Stimulated activated CD8-positive, alpha-beta memory T cell treated with anti-CD3 and anti-CD28 coated beads, Interleukin-15, amount 100 ng/mL, for 24 hours (primary cell): ENCODE measurements around the gene DPH1.
A peak's percentile ranks its signal among the peaks of the same experiment; 100 is the strongest.
"Not testable (repeated sequence)": the region's sequence is repeated elsewhere in the genome, so short reads cannot be mapped to it uniquely, and the experiment has no call there.

Experiments
- DNase-seq: peaks from one replicate; pipeline ENCODE4 v3.0.0-alpha.2; 2020; ENCODE audit warnings: low read depth

The DPH1 gene

DNA sequence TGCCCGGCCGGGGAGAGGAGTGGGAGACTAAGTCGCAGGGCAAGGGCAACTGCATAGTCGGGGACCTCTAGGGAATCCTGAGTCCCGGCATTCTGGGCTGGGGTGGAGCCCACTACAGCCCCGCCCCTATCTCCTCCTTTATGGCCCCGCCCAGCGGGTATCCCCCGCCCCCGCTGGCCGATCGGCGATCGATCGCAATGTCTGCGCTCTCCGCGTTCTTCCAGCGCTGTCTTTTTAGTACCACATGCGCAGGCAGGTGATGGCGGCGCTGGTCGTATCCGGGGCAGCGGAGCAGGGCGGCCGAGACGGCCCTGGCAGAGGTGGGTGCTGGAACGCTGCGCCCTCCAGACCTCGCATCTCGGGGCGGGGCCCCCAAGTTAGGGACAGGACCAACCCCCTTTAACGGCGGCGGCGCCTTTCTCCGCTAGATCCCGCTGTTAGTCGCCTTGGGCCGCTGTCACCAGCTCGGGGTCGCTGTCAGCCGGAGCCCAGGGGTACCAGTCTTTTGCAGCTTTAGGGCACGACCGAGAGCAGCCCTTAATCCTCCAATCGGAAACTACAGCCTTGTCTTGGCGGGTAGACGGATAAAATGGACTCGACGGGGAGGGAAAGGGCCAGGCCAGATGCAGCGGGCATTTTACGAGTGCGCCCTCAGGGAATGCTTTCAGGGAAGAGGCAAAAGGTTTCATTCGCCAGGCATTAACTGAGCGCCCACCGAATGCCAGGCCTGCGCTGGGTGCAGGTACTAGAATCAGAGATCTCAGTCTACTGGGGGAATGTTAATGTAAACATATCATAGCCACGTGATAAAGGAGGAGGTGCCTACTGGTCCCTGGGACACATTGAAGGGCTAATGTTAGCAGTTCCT lies at the start of gene DPH1:
DPH1 (plus strand) TSS at position 243 of the 868 bp plus-strand sequence; CDS start at position 260, 17 bp downstream.
- peak; percentile 73 for DNase-seq

DNA sequence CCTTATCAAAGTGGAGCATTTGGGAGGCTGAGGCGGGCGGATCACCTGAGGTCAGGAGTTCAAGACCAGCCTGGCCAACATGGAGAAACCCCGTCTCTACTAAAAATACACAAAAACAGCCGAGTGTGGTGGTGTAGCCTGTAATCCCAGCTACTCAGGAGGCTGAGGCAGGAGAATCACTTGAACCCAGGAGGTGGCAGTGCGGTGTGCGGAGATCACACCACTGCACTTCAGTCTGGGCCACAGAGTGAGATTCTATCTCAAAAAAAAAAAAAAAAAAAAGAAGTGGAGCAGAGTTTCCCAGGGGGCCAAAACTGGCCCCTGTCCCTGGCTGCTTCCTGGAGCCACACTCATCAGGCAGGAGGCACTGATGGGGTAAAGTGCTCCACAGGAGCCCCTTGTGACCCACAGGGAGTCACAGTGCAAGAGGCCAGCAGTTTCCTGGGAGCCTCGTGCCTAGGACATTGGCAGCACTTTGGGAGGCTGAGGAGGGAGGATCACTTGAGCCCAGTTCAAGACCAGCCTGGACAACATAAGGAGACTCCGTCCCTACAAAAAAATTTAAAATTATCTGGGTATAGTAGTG lies 49.2 kb upstream of the DPH1 start:
- no peak for DNase-seq

DNA sequence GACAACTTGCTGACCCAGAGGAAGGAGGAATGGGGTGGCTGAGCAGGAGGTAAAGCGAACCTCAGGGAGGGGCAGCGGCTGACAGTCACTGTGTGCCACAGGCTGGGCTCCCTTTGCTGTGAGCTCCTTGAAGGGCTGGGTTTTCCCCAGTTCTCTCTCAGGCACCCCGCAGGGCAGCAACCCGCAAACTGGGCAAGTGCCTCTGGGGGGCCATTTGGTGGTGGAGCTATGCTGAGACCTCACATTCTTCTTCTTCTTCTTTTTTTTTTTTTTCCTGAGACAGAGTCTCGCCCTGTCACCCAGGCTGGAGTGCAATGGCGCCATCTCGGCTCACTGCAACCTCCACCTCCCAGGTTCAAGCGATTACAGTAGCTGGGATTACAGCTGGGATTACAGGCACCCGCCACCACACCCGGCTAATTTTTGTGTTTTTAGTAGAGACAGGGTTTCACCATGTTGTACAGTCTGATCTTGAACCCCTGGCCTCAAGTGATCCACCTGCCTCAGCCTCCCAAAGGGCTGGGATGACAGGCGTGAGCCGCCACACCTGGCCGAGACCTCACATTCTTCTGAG lies 47.1 kb upstream of the DPH1 start:
- not testable (repeated sequence) for DNase-seq

DNA sequence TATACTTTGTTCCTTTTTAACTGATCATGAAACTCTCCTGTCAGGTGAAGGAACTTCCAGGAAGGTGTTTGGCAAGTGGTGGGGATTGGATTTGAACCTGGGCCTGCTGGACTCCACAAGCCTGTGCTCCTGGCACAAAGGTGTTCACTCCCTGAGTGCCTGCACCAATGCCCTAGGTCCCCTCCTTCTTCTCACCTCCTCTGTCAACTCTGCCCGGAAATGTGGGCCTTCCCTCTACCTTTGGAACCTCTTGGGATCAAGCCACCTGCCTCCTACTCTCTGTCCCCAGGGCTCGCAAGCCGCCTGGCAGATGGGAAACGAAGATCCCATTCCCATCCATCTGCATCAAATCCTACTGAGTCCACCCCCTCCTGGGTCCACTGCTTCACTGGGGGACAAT lies 44.9 kb upstream of the DPH1 start:
- DNase-seq, result no peak

DNA sequence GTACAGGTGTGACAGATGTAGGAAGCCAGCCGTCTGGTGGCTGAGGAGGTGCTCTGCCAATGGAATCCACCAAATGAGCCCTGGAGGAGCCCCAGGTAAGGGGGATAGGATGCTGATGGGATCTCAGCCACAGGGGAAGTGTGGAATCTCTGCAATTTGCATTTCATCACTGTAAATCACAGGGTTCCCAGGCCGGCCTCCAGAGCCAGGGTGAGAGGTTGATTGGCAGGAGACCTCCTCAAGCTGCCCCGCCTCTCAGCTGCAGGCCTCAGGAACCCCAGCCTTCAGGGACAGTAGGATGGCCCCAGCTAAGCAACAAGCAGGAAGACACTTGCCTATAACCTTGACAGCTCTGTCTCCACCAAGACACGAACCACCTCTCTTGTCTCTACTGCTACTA lies 44.3 kb upstream of the DPH1 start:
- DNase-seq, result no peak

DNA sequence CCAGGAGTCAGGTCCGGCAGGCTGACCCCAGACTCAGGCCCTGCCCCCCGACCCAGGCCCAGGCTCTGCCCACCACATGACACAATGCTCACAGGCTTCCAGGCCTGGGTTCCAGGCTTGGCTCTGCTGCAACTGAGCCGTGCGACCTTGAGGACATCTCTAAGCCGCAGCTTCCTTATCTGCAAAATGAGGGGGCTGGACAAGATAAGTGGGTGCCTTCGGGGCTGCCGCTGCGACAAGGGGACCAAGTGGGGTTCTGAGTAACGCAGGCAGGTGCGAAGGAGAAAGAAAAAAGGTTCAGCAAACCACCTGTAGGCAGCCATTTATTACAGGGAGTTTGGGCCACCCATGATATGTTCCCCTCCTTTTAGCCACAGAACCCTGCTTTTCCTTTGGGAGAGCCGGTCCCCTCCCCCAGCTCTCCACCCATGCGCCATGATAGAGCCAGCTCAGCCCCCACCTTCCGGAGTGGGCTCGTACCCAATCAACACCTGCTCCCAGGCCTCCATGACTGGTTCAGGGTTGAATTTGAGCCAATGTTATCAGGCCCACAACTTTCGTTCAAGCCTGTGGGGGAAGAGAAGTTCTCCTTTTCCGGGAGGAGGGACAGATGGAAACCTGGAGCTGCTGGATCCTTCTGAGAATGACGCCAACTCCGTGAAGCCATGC lies 43.0 kb upstream of the DPH1 start:
- DNase-seq, result no peak

DNA sequence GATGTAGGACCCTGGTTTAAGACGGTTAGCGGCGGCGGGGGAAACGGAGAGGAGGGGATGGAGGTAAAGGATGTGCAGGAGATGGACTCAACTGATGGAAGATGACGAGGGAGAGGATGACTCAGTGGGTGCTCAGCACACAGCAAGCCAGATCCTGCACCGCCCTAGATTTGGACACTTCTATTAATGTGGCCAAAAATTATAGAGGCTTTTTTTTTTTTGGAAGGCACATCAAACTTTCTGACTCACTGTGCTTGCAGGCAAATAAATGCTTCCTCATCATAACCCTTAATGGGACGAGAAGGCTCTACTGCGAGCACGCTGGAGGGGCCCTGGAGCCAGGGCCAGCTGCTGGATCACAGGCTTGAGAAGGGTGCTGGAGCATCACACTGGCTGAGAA lies 40.8 kb upstream of the DPH1 start:
- no peak for DNase-seq

DNA sequence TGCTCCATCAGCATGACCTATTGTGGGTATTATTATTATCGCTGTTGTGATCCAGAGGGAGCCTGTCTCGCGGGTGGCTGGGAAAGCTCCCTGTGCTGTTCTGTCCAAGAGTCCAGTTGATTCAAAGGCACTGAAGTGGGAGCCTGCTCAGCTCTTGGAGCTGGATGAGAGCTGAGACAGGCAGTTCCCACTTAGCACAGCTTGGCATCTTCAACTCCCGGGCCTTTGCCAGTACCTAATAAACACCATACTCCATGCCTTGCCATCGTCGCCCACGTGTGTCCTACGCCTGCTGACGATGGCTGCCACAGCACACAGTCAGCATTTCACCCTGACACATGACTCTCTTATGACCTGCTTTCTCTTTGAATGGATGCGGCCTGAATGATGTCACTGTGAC lies 37.4 kb upstream of the DPH1 start:
- no peak for DNase-seq

DNA sequence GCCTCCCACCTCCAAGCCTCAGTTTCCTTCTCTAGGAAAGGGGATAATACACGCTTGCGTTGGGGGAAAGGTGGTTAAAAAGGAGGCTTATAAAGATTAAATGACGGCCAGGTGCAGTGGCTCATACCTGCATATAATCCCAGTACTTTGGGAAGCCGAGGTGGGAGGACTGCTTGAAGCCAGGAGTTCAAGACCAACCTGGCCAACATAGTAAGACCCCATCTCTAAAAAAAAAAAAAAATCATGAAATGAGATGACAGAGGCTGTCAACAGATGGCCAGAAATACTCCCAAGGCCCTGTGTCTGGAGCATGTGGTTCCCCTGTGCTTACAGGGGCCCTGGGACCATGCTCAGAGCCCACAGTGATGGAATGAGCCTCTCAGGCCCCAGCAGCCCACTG lies 35.2 kb upstream of the DPH1 start:
- no peak for DNase-seq

DNA sequence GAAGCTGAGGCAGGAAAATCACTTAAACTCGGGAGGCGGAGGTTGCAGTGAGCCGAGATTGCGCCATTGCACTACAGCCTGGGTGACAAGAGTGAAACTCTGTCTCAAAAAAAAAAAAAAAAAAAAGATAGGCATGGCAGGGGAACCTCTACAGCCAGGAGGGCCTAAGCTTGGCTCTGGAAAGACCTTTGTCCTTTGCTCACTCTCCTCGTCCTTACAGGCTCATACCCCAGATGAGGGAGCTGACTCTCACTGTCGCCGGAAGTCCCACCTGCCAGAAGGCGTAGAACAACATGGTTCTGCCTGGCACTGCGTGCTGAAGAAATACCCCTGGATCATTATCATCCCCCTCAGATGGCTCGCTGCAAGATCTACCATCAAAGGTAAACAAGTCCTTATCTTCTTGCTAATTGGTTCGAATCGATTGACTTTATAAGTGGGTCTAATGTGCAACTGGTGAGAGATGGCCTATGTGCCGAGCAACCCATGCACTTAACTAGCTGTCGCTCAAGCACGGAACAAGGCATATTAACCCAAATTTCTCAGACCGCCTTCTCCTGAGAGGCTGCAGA lies 34.5 kb upstream of the DPH1 start:
- no peak for DNase-seq

DNA sequence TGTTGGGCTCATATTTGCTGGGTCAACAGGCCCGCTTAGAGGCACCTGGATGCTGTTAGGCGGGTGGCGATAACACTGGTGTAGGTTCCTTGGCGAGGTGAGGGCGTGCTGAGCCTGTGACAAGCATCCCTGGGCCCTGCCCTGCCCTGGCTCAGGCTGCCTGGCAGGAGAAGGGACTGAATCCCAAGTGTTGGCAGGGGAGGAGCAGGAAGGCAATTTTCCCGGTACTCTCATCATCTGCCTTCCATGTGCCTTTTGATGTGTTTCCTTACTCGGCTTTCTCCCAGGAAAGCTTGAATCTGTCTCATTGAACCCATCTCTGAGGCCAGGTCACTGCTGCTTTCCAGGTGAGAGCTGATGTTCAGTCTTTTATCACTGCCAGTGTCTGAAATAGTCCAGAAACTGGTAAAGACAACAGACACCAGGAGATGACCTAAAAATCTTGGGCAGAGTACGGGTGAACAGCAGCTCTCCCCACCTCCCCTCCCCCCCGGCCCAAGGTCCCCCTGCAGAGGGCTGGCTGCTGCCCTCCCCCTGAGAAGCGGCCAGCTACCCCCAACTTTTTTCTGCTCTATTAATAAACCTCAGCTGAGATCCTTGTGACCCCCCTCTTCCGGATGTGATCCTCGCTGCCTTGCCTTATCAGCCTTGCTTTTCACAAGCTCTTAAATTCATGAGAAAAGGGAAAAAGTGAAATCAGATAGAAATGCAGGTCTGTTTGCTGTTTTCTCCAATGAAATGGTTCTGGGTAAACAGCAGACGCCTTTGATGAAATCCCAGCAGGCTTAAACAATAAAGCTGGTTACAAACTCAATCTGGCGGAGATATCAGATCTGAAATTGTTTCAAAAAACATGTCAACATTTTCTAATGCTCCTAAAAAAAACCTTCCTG lies 33.8 kb upstream of the DPH1 start:
- DNase-seq, result no peak

DNA sequence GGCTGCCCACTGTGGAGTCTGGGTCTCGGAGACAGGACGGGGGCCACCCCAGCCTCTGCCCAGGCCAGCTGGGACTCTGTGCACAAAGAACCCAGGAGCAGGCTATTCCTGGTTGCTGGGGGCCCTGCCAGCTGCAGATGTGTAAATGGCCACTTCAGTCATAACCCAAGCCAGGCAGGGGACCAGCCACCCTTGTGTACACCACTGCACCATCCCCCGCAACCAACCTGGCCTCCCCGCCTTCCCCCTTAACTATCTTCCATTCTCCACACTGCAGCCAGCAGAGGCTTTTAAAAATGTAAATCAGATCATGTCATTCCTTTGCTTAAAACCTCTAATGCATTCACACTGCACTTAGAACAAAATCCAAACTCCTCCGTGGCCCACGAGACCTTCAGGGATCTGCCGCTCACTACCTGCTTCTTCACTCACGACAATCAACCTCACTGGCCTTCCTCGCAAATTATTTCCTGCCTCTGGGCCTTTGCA lies 33.1 kb upstream of the DPH1 start:
- no peak for DNase-seq

DNA sequence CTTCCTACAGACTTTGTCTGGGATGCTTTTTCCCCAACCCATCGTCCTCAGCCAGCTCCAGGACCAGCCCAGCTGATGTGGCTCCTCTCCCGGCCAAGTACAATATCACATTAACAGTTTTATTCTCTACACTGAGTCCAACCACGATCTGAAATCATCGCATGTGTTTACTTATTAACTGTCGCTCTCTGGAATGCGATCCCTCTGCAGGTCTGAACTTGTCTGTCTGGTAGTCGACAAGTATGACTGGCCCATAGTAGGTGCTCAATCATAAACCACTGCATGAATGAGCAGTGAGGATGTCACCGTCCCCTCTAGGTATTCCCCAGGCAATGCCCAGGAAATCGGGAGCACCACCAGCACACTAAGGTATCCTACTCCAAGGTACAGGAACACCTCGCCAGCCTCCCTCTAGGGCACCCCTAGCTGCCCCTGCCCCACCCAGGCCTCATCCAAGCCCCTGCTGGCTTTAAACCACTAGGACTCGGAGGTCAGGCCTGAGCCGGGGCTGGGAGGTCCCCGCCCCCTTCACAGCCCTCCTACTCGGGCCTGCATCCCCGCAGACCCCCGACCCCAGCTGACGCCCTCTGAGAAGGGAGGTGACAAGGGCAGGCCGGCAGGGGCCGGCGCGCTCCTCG lies 32.5 kb upstream of the DPH1 start:
- no peak for DNase-seq

DNA sequence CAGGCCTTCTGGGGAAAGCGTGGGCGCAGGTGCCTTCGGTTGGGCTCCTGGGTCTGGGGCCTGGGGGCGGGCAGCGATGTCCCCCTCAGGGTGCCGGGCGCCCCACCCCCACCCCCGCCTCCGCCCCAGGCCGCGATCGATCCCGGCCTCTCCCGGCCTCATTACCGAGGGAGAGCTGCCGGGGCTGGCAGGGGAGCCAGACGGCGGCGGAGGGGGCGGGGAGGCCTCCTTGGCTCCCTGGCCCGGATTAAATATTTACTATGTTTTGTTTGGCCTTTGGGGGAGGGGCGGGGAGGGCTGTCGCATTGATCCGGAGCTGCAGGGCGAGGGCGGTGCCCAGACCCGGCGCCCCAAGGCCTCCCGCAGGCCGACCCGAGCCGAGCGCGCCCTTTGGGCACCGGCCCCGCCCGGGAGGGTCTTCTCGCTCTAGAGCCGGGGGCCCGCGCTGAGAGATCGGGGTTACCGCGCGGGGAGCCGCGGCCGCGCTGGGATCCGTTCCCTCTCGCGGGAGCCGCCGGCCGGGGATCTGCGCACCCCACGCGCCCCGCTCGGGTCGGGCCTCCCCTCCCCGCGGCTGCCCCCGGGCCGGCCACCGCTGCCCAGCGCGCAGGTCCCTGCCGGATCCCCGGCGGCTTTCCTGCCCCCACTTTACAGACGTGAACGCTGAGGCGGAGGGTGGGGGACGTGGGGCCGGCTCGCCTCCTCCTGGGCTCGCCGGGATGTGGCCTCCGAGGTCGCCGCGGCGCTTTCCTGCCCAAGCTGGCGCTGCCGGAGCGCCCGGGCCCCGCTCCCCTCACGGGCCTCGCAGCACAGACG lies 31.8 kb upstream of the DPH1 start:
- DNase-seq, result no peak

DNA sequence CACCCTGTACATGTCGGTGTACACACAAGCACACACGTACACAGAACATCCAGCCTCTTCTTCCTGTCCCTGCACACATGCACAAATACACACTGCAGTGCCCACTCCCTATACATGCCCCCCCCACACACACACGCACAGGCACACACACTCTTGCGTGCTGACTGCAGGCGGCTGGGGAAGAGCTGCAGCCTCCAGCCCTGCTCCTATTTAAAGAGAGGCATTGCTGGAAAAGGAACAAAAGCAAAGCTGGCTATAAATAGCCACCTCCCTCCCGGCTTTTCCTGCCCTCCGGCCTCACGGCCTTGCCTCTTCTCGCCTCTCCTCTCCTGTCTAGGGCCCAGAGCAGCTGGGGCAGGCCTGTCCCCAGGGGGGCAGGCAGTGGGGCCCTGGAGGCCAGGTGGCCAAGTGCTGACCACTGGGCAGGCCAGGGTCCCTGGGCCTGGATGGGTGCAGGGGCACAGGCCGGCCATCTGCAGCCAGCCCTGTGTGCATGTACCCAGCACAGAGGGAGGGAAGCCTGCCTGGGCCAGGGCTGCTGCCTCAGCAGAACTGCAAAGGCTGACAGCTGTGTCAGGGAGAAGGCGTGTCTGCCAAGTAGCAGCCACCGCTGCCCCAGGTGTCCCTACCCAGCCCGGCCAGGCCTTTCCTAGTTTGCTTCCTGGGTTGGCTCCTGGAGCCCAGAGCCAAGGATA lies 30.2 kb upstream of the DPH1 start:
- DNase-seq, result no peak

DNA sequence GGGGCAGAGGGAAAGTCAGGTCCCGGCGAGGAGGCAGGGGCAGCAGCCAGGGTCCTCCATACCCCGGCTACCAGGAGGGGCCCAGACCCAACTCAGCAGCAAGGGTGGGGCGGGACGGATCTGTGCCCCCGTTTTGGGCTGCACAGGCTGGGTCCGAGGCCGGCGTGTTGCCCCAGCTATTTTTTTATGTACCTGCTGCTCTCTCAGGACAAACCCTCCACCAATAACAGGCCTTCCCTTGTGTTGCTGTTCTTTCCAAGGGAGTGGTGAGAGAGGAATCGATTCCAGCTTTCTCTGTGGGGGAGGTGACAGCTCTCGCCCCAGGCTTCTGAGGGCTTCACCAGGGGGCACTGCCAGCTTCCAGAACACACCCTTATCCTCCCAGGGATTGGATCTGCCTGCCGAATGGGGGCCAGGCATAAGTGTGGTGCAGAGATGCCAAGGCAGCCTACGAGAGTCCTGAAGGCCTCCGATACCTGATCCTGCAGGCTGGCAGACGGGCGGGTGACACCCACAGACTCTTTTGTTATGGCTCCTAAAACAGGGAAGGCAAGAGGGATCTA lies 27.1 kb upstream of the DPH1 start:
- DNase-seq, result no peak

DNA sequence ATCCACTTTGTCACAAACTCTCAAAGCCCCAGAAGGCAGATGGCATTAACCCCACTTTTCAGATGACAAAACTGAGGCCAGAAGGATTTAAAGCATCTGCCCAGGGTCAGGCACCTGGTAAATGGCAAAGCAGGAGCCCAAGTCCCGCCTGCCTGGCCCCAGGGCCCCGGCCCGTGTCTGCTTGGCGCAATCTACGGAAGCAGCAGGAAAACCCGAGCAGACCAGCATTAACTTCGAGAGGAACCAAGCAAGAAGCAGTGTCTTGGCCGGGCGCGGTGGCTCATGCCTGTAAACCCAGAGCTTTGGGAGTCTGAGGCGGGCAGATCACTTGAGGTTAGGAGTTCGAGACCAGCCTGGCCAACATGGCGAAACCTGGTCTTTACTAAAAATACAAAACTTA lies 26.4 kb upstream of the DPH1 start:
- DNase-seq, result no peak

DNA sequence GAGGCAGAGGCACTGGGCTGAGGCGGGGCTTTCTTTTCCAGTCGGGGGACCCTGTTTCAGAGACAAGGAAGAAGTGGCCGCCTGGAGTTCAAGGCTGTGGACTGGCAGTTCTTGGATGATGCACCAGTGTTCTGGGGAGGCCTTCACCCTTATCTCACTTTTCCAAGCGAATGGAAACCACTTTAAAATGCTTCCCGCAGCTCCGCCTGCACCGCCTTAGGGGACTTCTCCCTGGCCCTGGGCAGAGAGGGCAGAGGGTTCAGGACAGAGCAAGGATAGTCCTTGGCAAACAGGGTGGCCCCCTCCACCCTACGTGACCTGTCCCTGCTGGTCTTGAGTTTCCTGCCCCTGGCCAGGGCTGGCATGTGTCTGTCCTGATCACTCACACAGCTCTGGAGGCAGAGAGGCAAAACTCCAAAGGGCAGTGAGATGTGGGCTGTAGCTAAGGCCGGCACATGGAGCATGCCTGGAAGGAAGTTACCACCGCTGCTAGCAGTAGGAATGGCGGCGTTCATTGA lies 25.5 kb upstream of the DPH1 start:
- DNase-seq, result no peak
